ENCODE measurements around the gene PSMD1. TPM values are rescaled to one million over a fixed set of nuclear protein-coding genes. Genes with fewer than 3 reads are reported as not detected.
"Not testable (repeated sequence)": the region's sequence is repeated elsewhere in the genome, so short reads cannot be mapped to it uniquely, and the experiment has no call there.

Gene PSMD1
- total RNA-seq, 1 donor, result 40.3 TPM

DNA sequence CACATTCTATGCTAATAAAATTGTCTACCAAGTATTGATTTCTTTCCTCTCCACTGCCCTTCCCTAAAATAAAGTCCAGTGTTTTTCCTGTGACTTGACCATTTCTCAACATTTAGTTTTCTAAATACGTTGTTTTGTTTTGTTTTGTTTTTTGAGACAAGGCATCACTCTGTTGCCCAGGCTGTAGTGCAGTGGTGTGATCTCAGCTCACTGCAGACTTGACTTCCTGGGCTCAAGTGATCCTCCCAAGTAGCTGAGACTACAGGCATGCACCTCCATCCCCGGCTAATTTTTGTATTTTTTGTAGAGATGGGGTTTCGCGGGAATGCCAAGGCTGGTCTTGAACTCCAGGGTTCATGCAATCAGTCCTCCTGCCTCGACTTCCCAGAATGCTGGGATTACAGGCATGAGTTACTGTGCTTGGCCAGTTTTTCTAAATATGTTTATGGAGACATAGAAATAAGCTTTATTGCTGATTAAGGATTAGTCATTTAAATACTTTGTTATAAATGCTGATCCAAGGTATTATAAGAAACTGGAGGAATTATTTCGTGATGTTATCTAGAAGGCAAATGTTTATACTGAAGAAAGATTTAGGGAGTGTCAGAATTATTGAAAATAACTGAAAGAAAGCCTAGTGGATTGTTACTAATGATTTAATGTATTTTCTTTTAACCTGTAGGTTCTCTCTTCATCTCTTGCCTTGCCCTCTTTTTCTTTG is 73.8 kb downstream of the PSMD1 start:
- Histone ChIP-seq H3K4me1 (ENCODE audit: insufficient read depth, low read length) (no peaks in the 10 kb centered on the region), H3K4me3 (ENCODE audit: low read length) (no peak overlapping the region), H3K27me3 (ENCODE audit: insufficient read depth, low read length) (no peaks in the 10 kb centered on the region), H3K9me3 (ENCODE audit: low read depth, low read length) (no peaks in the 10 kb centered on the region)

DNA sequence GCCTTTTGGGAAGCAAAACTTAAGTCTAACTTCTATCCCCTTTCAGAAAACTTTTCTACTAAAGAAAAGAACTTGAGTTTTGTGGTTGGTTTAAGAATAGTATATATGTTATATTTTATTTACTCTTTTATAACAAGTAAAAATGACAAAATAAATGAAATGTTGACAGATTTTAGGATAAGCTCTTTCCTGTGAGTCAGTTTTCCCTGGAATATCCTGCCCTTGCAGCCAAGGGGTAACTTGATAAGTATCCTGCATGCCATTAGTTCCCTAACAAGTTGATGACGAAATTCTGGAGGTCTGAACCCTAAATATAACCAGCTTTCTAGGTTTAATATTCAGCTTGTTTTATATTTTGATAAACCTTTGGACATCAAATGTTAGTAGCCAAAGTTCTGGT is 75.5 kb downstream of the PSMD1 start:
- Histone ChIP-seq H3K4me1 (ENCODE audit: insufficient read depth, low read length) (no peaks in the 10 kb centered on the region), H3K27me3 (ENCODE audit: insufficient read depth, low read length) (no peaks in the 10 kb centered on the region), H3K4me3 (ENCODE audit: low read length) (no peak overlapping the region), H3K9me3 (ENCODE audit: low read depth, low read length) (no peaks in the 10 kb centered on the region)

DNA sequence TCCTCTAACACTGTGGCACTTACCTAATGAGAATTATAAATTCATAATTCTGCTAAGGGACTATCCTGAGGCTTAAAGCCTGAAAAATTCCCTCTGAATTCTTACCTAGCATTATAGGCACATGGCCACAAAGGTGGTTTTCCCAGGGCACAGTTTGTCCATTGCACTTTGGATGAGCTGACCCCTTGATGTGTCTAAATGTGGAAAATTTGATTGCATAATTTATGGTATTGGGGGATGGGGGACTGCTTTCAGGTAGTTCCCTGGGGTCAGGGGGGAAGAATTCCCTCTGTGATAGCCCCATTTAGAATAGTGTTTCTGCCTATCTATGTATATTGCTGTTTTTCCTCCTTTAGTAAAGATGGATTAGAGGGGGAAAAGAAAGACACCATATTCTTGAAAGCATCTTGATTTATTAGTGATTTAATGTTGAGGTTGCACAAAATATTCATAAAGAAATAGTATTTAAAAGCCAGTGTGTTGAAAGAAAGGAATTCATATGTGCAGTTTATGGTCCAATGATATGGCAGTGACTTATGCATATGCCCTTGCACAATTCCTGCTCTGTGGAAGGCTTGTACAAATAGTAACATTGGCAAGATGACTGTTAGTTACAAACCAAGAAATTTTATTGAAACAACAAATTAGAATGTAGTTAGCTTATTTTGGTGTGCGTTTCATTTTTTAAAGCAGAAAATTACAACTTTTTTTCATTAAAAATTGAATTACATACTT is 76.9 kb downstream of the PSMD1 start:
- Histone ChIP-seq H3K9me3 (ENCODE audit: low read depth, low read length) (no peaks in the 10 kb centered on the region), H3K4me1 (ENCODE audit: insufficient read depth, low read length) (no peaks in the 10 kb centered on the region), H3K27me3 (ENCODE audit: insufficient read depth, low read length) (no peaks in the 10 kb centered on the region), H3K4me3 (ENCODE audit: low read length) (no peak overlapping the region)

DNA sequence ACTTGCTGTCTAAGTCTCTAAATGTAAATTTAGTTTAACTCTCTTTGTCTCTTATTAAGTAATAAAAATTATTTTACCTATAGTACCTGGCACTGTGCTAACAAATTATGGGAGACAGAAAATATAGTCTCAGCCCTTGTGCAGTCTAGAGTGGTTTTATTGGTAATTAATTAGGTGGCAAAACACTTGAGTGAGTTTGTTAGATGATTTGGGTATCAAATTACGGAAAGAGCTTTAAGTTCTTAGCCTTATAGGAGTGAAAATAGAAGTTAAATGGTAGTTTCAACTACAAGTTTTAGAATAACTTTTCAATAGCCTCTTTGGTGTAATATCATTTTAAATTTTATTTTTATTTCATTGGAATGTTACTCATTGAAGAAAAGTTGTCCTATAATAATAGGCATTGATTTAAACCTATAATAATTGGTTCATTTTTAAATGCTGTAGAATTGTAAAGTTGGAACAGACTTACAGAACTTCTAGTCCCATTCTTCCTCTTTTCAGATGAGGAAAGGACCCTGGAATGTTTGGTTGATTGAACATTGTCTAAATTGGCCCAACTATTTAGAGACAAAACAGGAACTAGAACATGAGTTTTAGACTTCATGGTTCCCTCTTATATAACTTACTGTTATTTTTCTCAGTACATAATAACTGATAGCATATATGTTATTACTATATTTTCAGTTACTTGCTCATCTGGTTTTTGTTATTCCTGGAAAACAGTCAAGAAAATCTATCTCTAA is 78.4 kb downstream of the PSMD1 start:
- Histone ChIP-seq H3K9me3 (ENCODE audit: low read depth, low read length) (no peaks in the 10 kb centered on the region), H3K4me1 (ENCODE audit: insufficient read depth, low read length) (no peaks in the 10 kb centered on the region), H3K27me3 (ENCODE audit: insufficient read depth, low read length) (no peaks in the 10 kb centered on the region), H3K4me3 (ENCODE audit: low read length) (no peak overlapping the region)

DNA sequence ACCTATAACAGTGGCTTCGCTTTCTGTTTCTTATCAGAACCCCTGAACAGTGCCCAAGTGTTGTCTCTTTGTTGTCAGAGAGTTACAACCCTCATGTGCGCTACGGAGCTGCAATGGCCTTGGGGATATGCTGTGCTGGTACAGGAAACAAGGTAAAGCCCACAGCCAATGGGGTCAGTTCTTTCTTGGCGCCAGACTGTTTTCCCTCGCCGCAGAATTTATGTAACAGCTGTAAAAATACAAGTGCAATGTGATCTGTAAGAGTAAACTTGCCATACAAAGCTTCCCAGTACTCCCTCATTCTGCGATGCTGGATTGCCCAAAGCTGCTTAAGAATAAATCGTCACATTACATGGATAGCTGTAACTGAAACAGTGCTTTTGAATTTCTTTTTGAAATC is 82.0 kb downstream of the PSMD1 start:
- Histone ChIP-seq H3K9me3 (ENCODE audit: low read depth, low read length) (no peaks in the 10 kb centered on the region), H3K27me3 (ENCODE audit: insufficient read depth, low read length) (no peaks in the 10 kb centered on the region), H3K4me1 (ENCODE audit: insufficient read depth, low read length) (no peaks in the 10 kb centered on the region), H3K4me3 (ENCODE audit: low read length) (no peak overlapping the region)

DNA sequence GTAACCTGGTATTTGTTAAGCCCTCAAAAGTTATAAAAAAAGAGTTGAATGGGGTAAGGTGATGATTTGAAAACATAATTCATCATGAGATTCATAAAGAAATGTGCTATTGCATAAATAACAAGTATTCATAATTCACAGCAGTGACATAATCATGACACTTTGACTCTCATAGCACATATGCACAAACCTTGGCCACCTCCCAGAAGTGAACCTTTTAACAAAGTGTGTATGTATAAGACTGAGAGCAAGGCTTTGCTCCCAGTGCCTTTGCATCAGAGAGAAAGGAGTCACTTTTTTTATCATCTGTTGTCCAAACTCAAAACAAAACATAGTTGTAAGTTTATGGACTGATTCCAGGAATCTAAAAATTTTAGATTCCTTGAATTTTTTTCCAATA is 83.1 kb downstream of the PSMD1 start:
- no peak overlapping the region for H3K4me3 ChIP-seq (ENCODE audit: low read length)
- no peaks in the 10 kb centered on the region for H3K4me1 ChIP-seq (ENCODE audit: insufficient read depth, low read length)
- H3K27me3 ChIP-seq (ENCODE audit: insufficient read depth, low read length), result no peaks in the 10 kb centered on the region
- no peaks in the 10 kb centered on the region for H3K9me3 ChIP-seq (ENCODE audit: low read depth, low read length)

DNA sequence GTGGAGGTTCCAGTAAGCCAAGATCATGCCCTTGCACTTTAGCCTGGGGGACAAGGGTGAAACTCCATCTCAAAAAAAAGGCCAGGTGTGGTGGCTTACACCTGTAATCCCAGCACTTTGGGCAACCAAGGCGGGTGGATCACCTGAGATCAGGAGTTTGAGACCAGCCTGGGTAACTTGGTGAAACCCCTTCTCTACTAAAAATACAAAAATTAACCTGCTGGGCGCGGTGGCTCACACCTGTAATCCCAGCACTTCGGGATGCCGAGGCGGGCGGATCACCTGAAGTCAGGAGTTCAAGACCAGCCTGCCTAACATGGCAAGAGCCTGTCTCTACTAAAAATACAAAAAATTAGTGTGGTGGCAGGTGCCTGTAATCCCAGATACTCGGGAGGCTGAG is 84.1 kb downstream of the PSMD1 start:
- not testable (repeated sequence) for H3K9me3 ChIP-seq (ENCODE audit: low read depth, low read length); H3K4me3 ChIP-seq (ENCODE audit: low read length); H3K27me3 ChIP-seq (ENCODE audit: insufficient read depth, low read length); H3K4me1 ChIP-seq (ENCODE audit: insufficient read depth, low read length)

DNA sequence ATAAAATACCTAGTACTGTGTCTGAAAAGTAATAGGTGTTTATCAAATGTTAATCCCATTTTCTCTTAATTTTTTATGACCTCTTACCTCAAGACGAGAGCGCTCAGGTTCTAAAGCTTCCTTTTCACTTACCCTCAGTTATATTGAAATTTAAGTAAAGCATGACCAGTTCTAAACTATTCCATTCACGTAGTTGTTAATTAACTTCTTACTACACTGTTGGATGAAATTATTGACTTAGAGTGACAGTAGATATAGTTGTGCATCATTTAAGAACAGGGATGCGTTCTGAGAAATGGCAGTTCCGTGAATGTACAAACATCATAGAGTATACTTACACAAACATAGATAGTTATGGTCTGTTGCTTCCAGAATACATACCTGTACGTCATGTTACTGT is 88.2 kb downstream of the PSMD1 start:
- H3K27me3 ChIP-seq (ENCODE audit: insufficient read depth, low read length), result no peaks in the 10 kb centered on the region
- no peaks in the 10 kb centered on the region for H3K4me1 ChIP-seq (ENCODE audit: insufficient read depth, low read length)
- no peak overlapping the region for H3K4me3 ChIP-seq (ENCODE audit: low read length)
- H3K9me3 ChIP-seq (ENCODE audit: low read depth, low read length), result no peaks in the 10 kb centered on the region

DNA sequence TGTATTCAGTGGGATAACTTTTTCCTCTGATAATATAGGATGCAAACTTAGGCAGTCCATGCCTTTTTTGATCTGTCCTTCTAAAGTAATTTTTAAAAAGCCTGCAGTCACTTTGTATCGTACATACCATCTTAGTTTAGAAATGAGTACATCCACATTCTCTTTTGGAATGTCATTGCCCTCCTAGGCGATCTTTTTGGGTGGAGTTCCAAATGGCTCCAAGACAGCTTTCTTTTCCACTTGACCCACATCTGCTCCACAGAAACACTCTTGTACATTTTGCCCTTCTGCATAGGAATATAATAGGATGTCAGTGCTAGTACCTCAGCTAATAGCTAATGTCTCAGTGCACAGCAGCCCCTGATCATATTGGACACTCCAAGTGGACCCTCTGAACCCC is 90.0 kb downstream of the PSMD1 start:
- H3K4me3 ChIP-seq (ENCODE audit: low read length), result no peak overlapping the region
- no peaks in the 10 kb centered on the region for H3K27me3 ChIP-seq (ENCODE audit: insufficient read depth, low read length)

DNA sequence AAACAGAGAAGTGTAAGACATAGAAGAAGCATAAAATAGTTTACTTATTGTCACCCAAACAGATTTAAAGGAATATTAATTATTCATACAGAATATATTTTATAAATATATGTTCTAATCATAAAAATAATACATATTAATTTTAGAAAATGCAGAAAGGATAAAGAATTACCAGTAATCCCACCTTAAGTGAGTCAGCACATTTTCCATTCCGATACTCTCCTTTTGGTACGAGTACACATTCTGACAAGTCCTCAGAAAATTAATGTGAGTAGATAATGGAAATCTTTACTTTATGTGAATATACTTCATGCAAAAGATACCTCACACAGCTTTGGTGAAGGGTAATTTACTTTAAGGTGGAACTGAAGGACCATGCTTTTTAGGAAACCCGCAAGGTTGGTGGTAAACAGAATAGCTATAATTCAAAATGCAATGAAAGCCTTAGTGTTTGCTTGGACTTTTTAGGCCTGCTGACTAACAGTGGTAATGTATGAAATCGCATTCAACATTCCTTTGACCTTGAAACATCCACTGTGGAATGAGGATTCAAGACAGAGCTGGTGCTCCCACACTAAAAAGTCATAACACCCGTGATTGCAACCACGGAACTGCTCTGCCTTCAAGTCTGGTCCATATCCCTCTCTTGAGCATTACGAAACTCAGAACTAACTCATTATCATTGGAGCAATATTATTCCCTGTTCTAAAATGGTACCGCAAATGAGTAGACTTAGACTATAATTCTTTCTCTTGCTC is 96.3 kb downstream of the PSMD1 start:
- Histone ChIP-seq H3K4me1 (ENCODE audit: insufficient read depth, low read length) (no peaks in the 10 kb centered on the region), H3K27me3 (ENCODE audit: insufficient read depth, low read length) (no peaks in the 10 kb centered on the region), H3K9me3 (ENCODE audit: low read depth, low read length) (no peaks in the 10 kb centered on the region), H3K4me3 (ENCODE audit: low read length) (no peak overlapping the region)

More for the DNA sequence above, 90.0 kb downstream of the PSMD1 start:
- H3K9me3 ChIP-seq (ENCODE audit: low read depth, low read length), result no peaks in the 10 kb centered on the region
- no peaks in the 10 kb centered on the region for H3K4me1 ChIP-seq (ENCODE audit: insufficient read depth, low read length)

DNA sequence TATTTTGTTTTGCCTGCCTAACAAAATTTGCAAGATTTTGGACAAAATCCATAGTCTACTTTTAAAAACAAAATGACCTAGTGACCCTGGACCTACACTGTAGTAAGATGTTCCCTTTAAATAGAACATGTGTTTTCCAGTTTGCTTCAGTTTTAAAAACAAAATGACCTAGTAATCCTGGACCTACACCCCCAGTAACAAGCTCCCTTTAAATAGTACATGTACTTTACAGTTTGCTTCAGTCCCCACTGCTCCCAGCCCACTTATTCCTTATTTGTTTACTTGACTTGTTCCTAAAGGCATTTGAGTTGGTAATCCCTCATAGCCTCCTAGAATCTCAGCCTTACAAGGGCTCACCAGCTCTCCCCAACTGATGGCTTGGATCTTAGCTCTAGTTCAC is 102.6 kb downstream of the PSMD1 start:
- no peak overlapping the region for H3K4me3 ChIP-seq (ENCODE audit: low read length)
- no peaks in the 10 kb centered on the region for H3K9me3 ChIP-seq (ENCODE audit: low read depth, low read length)
- no peaks in the 10 kb centered on the region for H3K27me3 ChIP-seq (ENCODE audit: insufficient read depth, low read length)
- peaks cover 5% of the 10 kb centered on the region for H3K4me1 ChIP-seq (ENCODE audit: insufficient read depth, low read length)

DNA sequence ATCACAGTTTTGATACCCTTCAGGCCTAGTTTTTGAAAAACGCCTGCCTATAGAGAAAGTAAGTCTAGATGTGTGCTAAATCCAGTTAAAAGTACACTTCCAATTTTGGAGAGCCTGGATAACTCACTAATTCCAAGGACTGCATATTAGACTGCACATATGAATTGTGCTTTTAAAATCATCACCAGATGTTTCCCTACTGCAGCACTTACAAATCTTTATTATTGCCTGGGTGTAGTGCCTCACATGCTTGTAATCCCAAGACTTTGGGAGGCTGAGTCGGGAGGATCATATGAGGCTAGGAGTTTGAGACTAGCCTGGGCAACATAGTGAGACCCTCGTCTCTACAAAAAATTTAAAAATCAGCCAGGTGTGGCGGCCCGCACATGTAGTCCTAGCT is 104.0 kb downstream of the PSMD1 start:
- no peak overlapping the region for H3K4me3 ChIP-seq (ENCODE audit: low read length)
- no peaks in the 10 kb centered on the region for H3K27me3 ChIP-seq (ENCODE audit: insufficient read depth, low read length)
- no peaks in the 10 kb centered on the region for H3K9me3 ChIP-seq (ENCODE audit: low read depth, low read length)
- H3K4me1 ChIP-seq (ENCODE audit: insufficient read depth, low read length), result peaks cover 5% of the 10 kb centered on the region

DNA sequence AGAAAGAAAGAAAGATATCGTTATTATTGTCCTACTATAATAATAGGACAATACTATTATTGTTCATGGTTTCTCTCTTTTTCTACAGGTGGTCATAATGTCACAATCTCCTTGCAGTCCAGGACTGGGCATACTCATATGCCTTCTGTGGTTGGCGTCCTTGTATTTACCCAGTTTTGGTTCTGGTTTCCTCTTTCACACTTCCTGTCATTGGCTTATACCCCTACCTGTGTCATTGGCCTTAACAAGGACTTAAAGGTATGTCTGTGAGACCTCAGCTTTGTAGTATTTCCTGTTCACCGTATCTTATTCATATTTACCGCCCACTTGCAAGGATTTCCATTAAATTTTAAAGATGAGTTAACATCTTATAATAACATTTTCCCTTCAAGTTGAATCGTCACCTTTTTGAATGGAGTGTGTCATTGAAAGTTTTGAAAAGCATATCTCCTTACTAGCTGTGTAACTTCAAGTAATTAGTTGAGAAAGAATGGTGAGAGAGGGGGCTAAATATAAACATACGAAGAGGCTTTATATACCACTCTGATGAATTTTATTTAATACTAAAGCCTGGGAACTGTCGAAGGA is 104.7 kb downstream of the PSMD1 start:
- no peak overlapping the region for H3K4me3 ChIP-seq (ENCODE audit: low read length)

DNA sequence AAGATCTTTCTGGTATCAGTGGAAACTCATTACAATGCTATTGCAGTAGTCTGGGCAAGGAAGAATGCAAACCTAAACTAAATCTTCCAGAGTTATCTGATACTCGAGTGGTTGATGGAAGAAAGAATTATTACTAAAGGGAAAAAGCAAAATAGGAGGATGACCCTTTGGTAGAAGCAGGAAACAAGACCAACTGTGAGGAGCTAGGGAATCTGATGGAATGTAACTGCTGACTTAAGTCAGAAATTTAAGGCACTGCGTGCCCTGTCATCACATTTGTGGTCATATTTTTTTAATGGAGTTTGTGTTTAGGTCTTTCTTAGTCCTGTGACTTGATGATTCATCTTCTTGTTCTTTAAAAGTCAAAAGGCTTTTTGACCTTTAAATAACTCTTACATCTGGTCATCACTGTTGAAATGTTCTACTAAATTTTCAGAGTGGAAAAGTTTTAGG is 105.2 kb downstream of the PSMD1 start:
- Histone ChIP-seq H3K27me3 (ENCODE audit: insufficient read depth, low read length) (no peaks in the 10 kb centered on the region), H3K4me1 (ENCODE audit: insufficient read depth, low read length) (peaks cover 5% of the 10 kb centered on the region), H3K4me3 (ENCODE audit: low read length) (no peak overlapping the region), H3K9me3 (ENCODE audit: low read depth, low read length) (no peaks in the 10 kb centered on the region)

More for the DNA sequence above, 104.7 kb downstream of the PSMD1 start:
- Histone ChIP-seq H3K27me3 (ENCODE audit: insufficient read depth, low read length) (no peaks in the 10 kb centered on the region), H3K9me3 (ENCODE audit: low read depth, low read length) (no peaks in the 10 kb centered on the region), H3K4me1 (ENCODE audit: insufficient read depth, low read length) (peaks cover 5% of the 10 kb centered on the region)

All from mononuclear cell (primary cell).